GM21529 (cell line): ENCODE results near the gene TMEM60.
"Not testable (repeated sequence)": the region's sequence is repeated elsewhere in the genome, so short reads cannot be mapped to it uniquely, and the experiment has no call there.

ENCODE experiments used
- ATAC-seq: cut with Tn5 transposase; IDR thresholded peaks from one replicate; pipeline ENCODE4 v1.9.1; 2021; ENCODE audit not compliant: unreplicated experiment

Gene TMEM60

GRCh38 chr7:77798394-77799077 is at the start of gene TMEM60, which contains the start of gene PHTF2:
TSS of gene TMEM60 (minus strand) at chr7:77798434. CDS start at chr7:77794373, 4,061 bp downstream.
TSS of gene PHTF2 (plus strand) at chr7:77798773.
- ATAC-seq, result peak; percentile 87

GRCh38 chr7:77846317-77847092 is 48.3 kb upstream of the TMEM60 start:
- ATAC-seq, result no peak

- no peak for ATAC-seq
Observed at GRCh38 chr7:77843194-77843593, 45.0 kb upstream of the TMEM60 start.

- ATAC-seq, result no peak
Observed at GRCh38 chr7:77839919-77840318, 41.7 kb upstream of the TMEM60 start.

- no peak for ATAC-seq
Observed at GRCh38 chr7:77838929-77839491, 40.8 kb upstream of the TMEM60 start.

GRCh38 chr7:77837966-77838365 is 39.7 kb upstream of the TMEM60 start:
- ATAC-seq, result no peak

- no peak for ATAC-seq
Observed at GRCh38 chr7:77837275-77837674, 39.0 kb upstream of the TMEM60 start.

GRCh38 chr7:77836425-77836824 is 38.2 kb upstream of the TMEM60 start:
- ATAC-seq, result not testable (repeated sequence)

GRCh38 chr7:77833136-77833535 is 34.9 kb upstream of the TMEM60 start:
- ATAC-seq, result no peak

- no peak for ATAC-seq
Observed at GRCh38 chr7:77831953-77832352, 33.7 kb upstream of the TMEM60 start.

- ATAC-seq, result no peak
Observed at GRCh38 chr7:77831481-77831880, 33.2 kb upstream of the TMEM60 start.

- no peak for ATAC-seq
Observed at GRCh38 chr7:77830649-77831355, 32.6 kb upstream of the TMEM60 start.

GRCh38 chr7:77827999-77828398 is 29.8 kb upstream of the TMEM60 start:
- ATAC-seq, result no peak

GRCh38 chr7:77826300-77826699 is 28.1 kb upstream of the TMEM60 start:
- ATAC-seq, result no peak

GRCh38 chr7:77825131-77825530 is 26.9 kb upstream of the TMEM60 start:
- ATAC-seq, result no peak

GRCh38 chr7:77824636-77825035 is 26.4 kb upstream of the TMEM60 start:
- no peak for ATAC-seq

- ATAC-seq, result peak; percentile 31
Observed at GRCh38 chr7:77823787-77824186, 25.6 kb upstream of the TMEM60 start.

GRCh38 chr7:77822269-77822668 is 24.0 kb upstream of the TMEM60 start:
- no peak for ATAC-seq

- ATAC-seq, result no peak
Observed at GRCh38 chr7:77820967-77821366, 22.7 kb upstream of the TMEM60 start.

GRCh38 chr7:77819021-77819420 is 20.8 kb upstream of the TMEM60 start:
- no peak for ATAC-seq

GRCh38 chr7:77813180-77813579 is 14.9 kb upstream of the TMEM60 start:
- no peak for ATAC-seq
